HL-60/S4 treated with phorbol 12-myristate 13-acetate at 8.2 ng/mL for 4 days and 3 days (cell line): ENCODE results near the gene DDOST.

ENCODE experiments used
- in situ Hi-C: fragments of 300-500 bp; cut with MboI; formaldehyde crosslinking; loops from 2 replicates; pipeline ENCODE4 v1.15.0; 2022; ENCODE audit warnings: low sequenced_read_pairs

DDOST gene

DNA sequence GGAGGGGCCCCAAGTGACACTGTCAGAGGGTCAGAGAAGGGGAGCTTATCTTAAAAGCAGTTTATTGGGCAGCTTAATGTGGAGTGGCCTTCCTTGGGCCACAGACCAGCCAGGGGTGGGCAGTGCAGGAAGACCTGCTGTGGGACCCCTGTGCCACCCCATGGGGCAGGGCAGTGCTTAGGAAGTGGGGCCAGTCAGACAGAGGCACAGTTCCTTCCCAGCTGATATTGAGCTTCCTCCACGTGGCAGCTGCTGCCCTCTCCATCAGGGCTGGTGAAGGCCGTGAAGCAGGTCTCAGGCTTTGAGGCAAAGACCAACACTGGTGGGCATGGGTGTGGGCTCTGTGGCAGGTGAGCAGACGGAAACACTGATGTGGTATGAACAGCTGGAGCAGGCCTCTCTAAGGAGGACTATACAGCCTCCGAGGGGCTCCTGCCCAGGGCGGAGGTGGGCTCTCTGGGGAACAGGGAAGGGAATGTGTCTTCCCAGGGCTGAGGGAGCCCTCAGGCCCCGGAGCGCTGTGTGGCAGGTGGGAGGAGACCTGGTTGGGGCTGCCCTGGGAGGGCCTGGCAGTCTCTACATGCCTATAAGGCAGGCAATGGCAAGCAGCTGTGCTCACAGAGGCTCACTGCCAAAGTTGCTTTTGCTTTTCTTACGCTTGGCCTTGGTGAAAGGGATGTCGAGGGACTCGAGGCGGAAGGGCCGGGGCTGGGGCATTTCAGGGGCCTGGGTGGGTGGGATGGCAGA, 3.0 kb upstream of the DDOST start:
- in situ Hi-C loops = no loop called here

DNA sequence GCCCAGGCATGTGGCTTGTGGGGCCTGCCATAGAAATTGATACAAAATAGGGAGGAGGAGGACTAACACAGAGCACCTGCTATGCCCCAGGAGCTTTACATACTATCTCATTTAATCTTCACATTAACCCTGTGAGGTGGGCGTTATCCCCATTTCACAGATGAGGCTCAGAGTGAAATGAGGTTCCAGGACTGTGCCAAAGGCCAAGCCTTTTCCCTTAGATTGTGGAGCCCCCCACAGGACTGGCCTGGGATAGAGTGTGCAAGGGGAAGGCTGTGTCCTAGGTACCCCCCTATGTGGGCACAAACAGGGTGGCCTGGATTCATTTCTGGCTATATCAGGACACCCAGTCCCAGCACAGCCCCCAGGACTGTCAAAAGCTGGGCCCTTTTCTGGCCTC, 2.2 kb upstream of the DDOST start:
- in situ Hi-C loops = no loop called here

- in situ Hi-C loops = no loop called here
These were observed 924 bp upstream of the DDOST start for GRCh38 chr1:20662110-20662475.

GRCh38 chr1:20660847-20661206, 342 bp downstream of the DDOST start:
- in situ Hi-C loops = no loop called here

DNA sequence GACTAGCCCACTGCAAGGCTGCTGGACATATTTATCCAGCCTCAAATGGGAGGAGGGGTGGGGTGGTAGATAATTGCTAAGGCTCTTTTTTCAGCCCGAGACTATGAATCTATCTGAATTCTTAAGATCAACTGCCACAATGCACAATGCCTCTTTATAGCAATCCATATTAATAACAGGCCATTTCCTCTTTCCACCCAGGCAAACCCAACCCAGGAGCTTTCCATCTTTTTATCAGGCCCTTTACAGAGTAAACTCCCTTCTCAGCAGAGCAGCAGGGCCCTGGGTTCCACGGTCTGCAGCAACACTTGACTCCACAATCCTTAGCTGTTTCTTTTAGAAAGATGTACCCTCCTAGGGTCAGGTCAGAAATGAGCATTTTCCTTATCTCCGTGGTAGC, 806 bp downstream of the DDOST start:
- in situ Hi-C loops = no loop called here

- in situ Hi-C loops = no loop called here
These were observed 2.8 kb downstream of the DDOST start for GRCh38 chr1:20658166-20658915.

DNA sequence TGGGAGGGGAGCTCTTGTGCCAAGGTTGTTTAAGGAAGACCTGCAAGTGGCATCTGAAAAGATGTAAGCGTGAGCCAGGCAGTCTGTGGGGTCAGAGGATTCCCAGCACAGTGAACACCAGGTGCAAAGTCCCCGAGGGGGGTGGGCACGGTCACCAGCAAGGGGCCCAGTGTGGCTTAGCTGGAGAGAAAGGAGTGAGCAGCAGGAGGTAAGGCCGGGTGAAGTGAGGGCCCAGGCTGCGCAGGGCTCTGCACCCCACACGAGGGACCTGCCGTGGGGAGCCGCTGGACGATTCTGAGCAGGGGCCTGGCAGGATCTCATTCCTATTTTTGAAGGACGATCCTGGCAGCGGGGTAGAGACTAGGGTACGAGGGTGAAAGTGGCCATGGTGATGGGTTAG, 4.1 kb downstream of the DDOST start:
- in situ Hi-C loops = no loop called here

DNA sequence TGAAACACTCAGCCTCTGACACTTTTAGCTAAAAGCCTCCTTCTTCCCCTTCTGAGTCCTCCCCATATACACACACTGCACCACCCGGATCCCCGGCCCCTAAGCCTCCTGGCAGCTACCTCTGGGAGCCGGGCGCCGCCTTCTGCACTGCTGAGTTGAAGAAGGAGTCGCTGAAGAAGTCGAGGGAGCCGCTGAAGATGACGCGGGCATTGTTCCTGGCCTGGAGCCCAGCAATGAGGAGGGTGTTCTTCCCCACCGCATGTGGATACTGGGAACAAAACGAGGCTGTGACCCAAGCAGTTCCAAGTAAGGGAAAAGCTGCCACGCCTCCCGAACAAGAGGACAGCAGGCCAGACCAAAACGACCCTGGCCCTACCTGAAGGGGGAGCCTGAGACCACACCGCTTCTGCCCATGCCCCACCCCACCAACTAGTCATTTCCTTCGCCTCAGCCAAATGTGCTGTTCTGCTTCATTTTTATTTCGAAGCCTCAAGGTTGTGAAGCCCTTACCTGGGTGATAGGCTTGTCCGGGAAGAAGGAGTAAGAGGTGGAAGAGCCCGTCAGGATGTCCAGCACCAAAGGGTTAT, 7.0 kb downstream of the DDOST start:
- in situ Hi-C loops = no loop called here

GRCh38 chr1:20652300-20652699, 8.9 kb downstream of the DDOST start:
- in situ Hi-C loops = no loop called here

- in situ Hi-C loops = loop anchor here (10.0 kb wide), 1 partner anchor 74 kb away; no protein-coding TSS in a partner anchor
These were observed 12.2 kb downstream of the DDOST start for GRCh38 chr1:20648946-20649345.

DNA sequence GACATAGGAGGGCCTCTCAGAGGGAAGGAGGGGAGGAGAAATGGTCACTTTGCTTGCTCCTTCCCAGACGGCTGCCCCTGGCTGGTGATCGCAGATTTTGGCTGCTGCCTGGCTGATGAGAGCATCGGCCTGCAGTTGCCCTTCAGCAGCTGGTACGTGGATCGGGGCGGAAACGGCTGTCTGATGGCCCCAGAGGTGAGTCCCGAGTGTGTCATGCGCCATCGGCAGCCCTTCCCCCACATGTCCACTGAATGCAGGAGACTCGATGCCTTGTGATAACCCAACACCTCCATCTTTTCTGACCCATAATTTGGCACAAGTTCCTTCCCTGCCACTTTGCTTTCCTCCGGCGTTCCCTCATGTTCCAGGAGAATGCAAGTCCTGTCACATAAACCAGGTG, 12.7 kb downstream of the DDOST start:
- in situ Hi-C loops = loop anchor here (10.0 kb wide), 1 partner anchor 74 kb away; no protein-coding TSS in a partner anchor

DNA sequence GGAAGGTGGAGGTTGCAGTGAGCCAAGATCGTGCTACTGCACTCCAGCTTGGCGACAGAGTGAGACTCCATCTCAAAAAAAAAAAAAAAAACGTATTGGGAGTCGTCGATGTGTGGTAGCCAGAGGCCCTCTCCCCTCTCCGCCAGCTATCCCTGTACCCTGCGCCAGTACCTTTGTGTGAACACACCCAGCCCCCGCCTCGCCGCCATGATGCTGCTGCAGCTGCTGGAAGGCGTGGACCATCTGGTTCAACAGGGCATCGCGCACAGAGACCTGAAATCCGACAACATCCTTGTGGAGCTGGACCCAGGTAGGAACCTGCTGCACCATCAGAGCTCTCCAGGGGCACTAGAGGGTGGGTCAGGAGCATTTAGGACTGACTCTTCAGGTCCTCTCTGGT, 15.8 kb downstream of the DDOST start:
- in situ Hi-C loops = loop anchor here (10.0 kb wide), 1 partner anchor 71 kb away; no protein-coding TSS in a partner anchor

GRCh38 chr1:20644416-20644815, 16.8 kb downstream of the DDOST start:
- in situ Hi-C loops = loop anchor here (10.0 kb wide), 1 partner anchor 70 kb away; no protein-coding TSS in a partner anchor

GRCh38 chr1:20643080-20643479, 18.1 kb downstream of the DDOST start:
- in situ Hi-C loops = loop anchor here (10.0 kb wide), 1 partner anchor 68 kb away; no protein-coding TSS in a partner anchor

GRCh38 chr1:20641975-20642374, 19.2 kb downstream of the DDOST start:
- in situ Hi-C loops = loop anchor here (10.0 kb wide), 1 partner anchor 67 kb away; no protein-coding TSS in a partner anchor

DNA sequence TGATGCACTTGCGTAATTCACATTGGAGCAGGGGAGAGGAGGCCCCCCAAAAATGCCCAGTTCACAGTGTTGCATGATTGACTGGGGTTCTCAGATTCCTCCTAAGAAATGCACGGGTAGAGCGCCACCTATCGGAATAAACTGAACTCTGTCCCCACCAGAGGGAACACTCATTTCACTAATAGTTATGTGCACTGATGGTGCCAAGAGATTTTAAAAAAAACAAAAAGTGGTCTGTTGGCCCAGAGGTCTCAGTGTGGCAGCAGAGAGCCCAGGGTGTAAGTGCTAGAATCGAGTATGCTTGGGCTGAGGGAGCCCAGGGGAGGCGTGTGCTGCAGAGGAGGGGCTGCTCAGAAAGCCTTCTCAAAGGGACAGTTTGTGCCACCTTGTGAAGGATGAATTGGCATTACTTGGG, 21.0 kb downstream of the DDOST start:
- in situ Hi-C loops = loop anchor here (10.0 kb wide), 1 partner anchor 65 kb away; no protein-coding TSS in a partner anchor

DNA sequence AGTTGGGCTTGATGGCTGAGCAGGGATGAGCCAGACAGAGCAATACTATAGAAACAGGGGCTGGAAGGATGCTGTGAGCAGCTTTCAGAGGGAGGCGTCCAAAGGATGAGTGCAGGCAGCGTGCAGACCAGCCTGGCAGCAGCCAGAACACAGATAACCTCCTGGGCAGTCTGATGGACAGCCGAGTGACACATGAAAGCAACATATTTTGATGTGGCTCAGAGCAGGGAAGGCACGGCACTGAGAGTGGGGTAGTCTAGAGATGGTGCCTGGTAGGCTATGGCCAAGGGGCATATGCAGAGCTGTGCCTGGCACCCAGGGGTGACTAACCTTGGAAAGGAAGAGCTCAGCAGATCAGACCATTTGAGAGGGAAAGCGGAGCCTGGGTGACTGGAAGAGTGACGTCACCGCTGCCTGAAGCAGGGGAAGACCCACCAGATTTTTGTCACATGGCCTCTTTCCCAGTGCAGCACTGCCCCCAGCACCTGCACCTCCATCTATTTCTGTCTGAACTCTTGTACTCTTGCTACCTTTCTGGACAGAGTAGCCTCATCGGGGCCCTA, 24.3 kb downstream of the DDOST start:
- in situ Hi-C loops = loop anchor here (5.0 kb wide), 1 partner anchor 115 kb away; no protein-coding TSS in a partner anchor

DNA sequence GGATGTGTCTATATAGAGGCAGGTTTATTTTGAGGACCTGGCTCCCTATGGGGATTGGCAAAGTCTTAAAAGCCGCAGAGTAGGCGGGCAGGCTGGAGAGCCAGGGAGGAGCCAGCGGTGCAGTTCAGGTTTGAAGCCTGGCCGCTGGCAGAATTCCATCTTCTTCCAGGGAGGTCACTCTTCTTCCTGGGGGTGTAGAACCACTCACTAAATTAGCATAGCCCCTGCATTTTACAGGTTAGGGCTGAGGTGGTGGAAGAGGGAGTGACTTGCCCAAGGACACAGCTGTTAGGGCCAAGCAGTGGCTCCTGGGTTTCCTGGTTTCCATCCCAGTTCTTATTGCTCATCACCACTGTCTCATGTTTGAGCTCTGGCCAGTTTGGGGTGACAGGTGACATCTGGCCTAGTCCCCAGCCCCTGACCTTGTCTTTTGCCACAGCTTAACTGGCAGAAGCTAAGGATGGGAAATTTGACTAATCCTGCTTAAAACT, 26.5 kb downstream of the DDOST start:
- in situ Hi-C loops = loop anchor here (5.0 kb wide), 1 partner anchor 112 kb away; no protein-coding TSS in a partner anchor

DNA sequence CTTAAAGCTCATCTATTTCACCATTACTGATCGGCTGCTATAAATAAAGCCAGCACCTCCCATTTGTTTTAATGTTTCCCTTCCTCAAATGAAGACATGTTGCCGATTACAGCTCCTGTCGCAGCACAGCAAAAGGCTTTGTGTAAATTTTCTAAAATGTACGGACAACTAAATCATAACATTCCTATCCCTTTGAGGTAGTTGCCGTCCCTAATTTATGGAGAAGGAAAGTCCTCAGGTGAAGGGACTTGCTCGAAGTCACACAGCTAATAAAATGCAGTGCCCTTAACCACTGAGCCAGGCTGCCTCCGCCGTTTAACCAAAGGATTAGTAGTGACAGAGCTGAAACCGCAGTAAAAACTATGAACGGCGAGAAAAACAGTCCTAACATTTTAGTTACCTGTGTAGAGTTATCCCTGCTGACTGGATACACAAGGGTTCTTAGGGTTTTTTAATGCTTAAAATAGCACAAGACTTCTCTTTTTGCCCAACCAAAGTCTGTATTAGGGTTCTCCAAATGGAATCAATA, 27.0 kb downstream of the DDOST start:
- in situ Hi-C loops = no loop called here

GRCh38 chr1:20633190-20634064, 27.7 kb downstream of the DDOST start, which contains the start of gene PINK1:
PINK1 (plus strand) TSS chr1:20633458; CDS start chr1:20633549, 91 bp downstream.
- in situ Hi-C loops = no loop called here
